Glomerular visceral epithelial cell (primary cell): ENCODE data around the gene SH2B2.
"Not testable (repeated sequence)": the region's sequence is repeated elsewhere in the genome, so short reads cannot be mapped to it uniquely, and the experiment has no call there.

Source experiments
- DNase-seq: peaks from one replicate; pipeline ENCODE4 v3.0.0-alpha.2; 2016; ENCODE audit errors: extremely low spot score

Gene SH2B2

GRCh38 chr7:102285540-102286236 is 980 bp upstream of the SH2B2 start:
- DNase-seq = no peak

- peak; percentile 44 for DNase-seq
These were observed 678 bp downstream of the SH2B2 start for GRCh38 chr7:102287111-102287980.

GRCh38 chr7:102287981-102288278 is 1.3 kb downstream of the SH2B2 start:
- no peak for DNase-seq

GRCh38 chr7:102288285-102288930 is 1.7 kb downstream of the SH2B2 start:
- no peak for DNase-seq

- no peak for DNase-seq
These were observed 2.4 kb downstream of the SH2B2 start for GRCh38 chr7:102289057-102289456.

- DNase-seq = peak; percentile 40
These were observed 4.6 kb downstream of the SH2B2 start for GRCh38 chr7:102291056-102291915.

GRCh38 chr7:102291916-102292267 is 5.2 kb downstream of the SH2B2 start:
- DNase-seq = no peak

- no peak for DNase-seq
These were observed 6.4 kb downstream of the SH2B2 start for GRCh38 chr7:102292813-102293798.

- DNase-seq = no peak
These were observed 7.9 kb downstream of the SH2B2 start for GRCh38 chr7:102294589-102294988.

GRCh38 chr7:102295346-102296178 is 8.9 kb downstream of the SH2B2 start:
- DNase-seq = no peak

- no peak for DNase-seq
These were observed 9.4 kb downstream of the SH2B2 start for GRCh38 chr7:102296179-102296438.

GRCh38 chr7:102296514-102296913 is 9.8 kb downstream of the SH2B2 start:
- no peak for DNase-seq

- no peak for DNase-seq
These were observed 11.0 kb downstream of the SH2B2 start for GRCh38 chr7:102297487-102298218.

- no peak for DNase-seq
These were observed 14.1 kb downstream of the SH2B2 start for GRCh38 chr7:102300643-102301221.

GRCh38 chr7:102301367-102301766 is 14.7 kb downstream of the SH2B2 start:
- DNase-seq = not testable (repeated sequence)

GRCh38 chr7:102302025-102302424 is 15.4 kb downstream of the SH2B2 start:
- no peak for DNase-seq

- no peak for DNase-seq
These were observed 17.2 kb downstream of the SH2B2 start for GRCh38 chr7:102303669-102304422.

GRCh38 chr7:102304668-102305067 is 18.0 kb downstream of the SH2B2 start:
- no peak for DNase-seq
